ENCODE measurements around the gene CLSTN2. TPM values are rescaled to one million over a fixed set of nuclear protein-coding genes. Genes with fewer than 3 reads are reported as not detected.

Gene CLSTN2
- total RNA-seq, 1 experiment from 2014 or later, result not detected

GRCh38 chr3:140588558-140588957, 653.6 kb downstream of the CLSTN2 start:
- H3K9ac ChIP-seq (ENCODE audit: low read length), result no peak overlapping the region
- ATAC-seq (no peak), DNase-seq (no peak)
- H3K9me3 ChIP-seq (ENCODE audit: low read length), result no peaks in the 10 kb centered on the region
- POLR2A ChIA-PET (ENCODE audit: unreplicated experiment), result no interaction called here
- no peak overlapping the region for H3K4me3 ChIP-seq (ENCODE audit: low read length)
- no peaks in the 10 kb centered on the region for H4K20me1 ChIP-seq (ENCODE audit: low read length)
- H3K36me3 ChIP-seq (ENCODE audit: low read depth, low read length), result no peaks in the 10 kb centered on the region
- CTCF ChIA-PET, result no interaction called here
- intact Hi-C loops (cut with micrococcal nuclease), result no loop called here
- H3K4me2 ChIP-seq (ENCODE audit: low read length), result no peak overlapping the region
- no peaks in the 10 kb centered on the region for H3K9me2 ChIP-seq (replicated peaks; ENCODE audit: low read length)
- H3K27me3 ChIP-seq (ENCODE audit: low read length), result no peaks in the 10 kb centered on the region; the same call in 1 of the 2 replicates
- no peak overlapping the region for H3K27ac ChIP-seq (ENCODE audit: low read length)
- H3K79me2 ChIP-seq (ENCODE audit: low read length), result no peaks in the 10 kb centered on the region
- TF ChIP-seq CTCF (conservative IDR thresholded peaks at IDR 0.05; ENCODE audit: low read depth, low read length) (no peak), EZH2phosphoT487 (IDR thresholded peaks at IDR 0.05; ENCODE audit: borderline replicate concordance, low read length) (no peak), EZH2 (IDR thresholded peaks at IDR 0.05; ENCODE audit: low read length, unreplicated experiment) (no peak)
- no TSS peak for BruUV-seq (replicated peaks)
- no peak overlapping the region for H2AFZ ChIP-seq (ENCODE audit: low read length)
- no peaks in the 10 kb centered on the region for H3K4me1 ChIP-seq (ENCODE audit: insufficient read depth, low read length)
- H3F3A ChIP-seq (ENCODE audit: low read length, unreplicated experiment), result no peaks in the 10 kb centered on the region

GRCh38 chr3:140593766-140594165, 658.8 kb downstream of the CLSTN2 start:
- no peaks in the 10 kb centered on the region for H3K27me3 ChIP-seq (ENCODE audit: low read length)
- no peaks in the 10 kb centered on the region for H3K4me1 ChIP-seq (ENCODE audit: insufficient read depth, low read length)
- no TSS peak for BruUV-seq (replicated peaks)
- no peaks in the 10 kb centered on the region for H3F3A ChIP-seq (ENCODE audit: low read length, unreplicated experiment)
- H3K9me3 ChIP-seq (ENCODE audit: low read length), result no peaks in the 10 kb centered on the region
- DNase-seq, result no peak
- intact Hi-C loops (cut with micrococcal nuclease), result no loop called here
- H3K9me2 ChIP-seq (replicated peaks; ENCODE audit: low read length), result no peaks in the 10 kb centered on the region
- H4K20me1 ChIP-seq (ENCODE audit: low read length), result no peaks in the 10 kb centered on the region
- H3K36me3 ChIP-seq (ENCODE audit: low read depth, low read length), result no peaks in the 10 kb centered on the region
- ChIA-PET POLR2A (ENCODE audit: unreplicated experiment) (no interaction called here), CTCF (no interaction called here)
- no peak overlapping the region for H3K4me3 ChIP-seq (ENCODE audit: low read length)
- H2AFZ ChIP-seq (ENCODE audit: low read length), result no peak overlapping the region
- TF ChIP-seq EZH2phosphoT487 (IDR thresholded peaks at IDR 0.05; ENCODE audit: borderline replicate concordance, low read length), result no peak
- no peak for TF ChIP-seq EZH2 (IDR thresholded peaks at IDR 0.05; ENCODE audit: low read length, unreplicated experiment)
- H3K4me2 ChIP-seq (ENCODE audit: low read length), result no peak overlapping the region
- no peak overlapping the region for H3K9ac ChIP-seq (ENCODE audit: low read length)
- H3K79me2 ChIP-seq (ENCODE audit: low read length), result no peaks in the 10 kb centered on the region
- no peak for ATAC-seq
- no peak overlapping the region for H3K27ac ChIP-seq (ENCODE audit: low read length)

GRCh38 chr3:140595295-140595694, 660.3 kb downstream of the CLSTN2 start:
- no peak overlapping the region for H2AFZ ChIP-seq (ENCODE audit: low read length)
- ChIA-PET POLR2A (ENCODE audit: unreplicated experiment) (no interaction called here), CTCF (no interaction called here)
- no peaks in the 10 kb centered on the region for H3K27me3 ChIP-seq (ENCODE audit: low read length)
- H4K20me1 ChIP-seq (ENCODE audit: low read length), result no peaks in the 10 kb centered on the region
- no TSS peak for BruUV-seq (replicated peaks)
- no peak overlapping the region for H3K4me2 ChIP-seq (ENCODE audit: low read length)
- no peaks in the 10 kb centered on the region for H3K9me2 ChIP-seq (replicated peaks; ENCODE audit: low read length)
- no peaks in the 10 kb centered on the region for H3K9me3 ChIP-seq (ENCODE audit: low read length)
- H3K9ac ChIP-seq (ENCODE audit: low read length), result no peak overlapping the region
- no peak overlapping the region for H3K4me3 ChIP-seq (ENCODE audit: low read length)
- H3K36me3 ChIP-seq (ENCODE audit: low read depth, low read length), result no peaks in the 10 kb centered on the region
- no peak overlapping the region for H3K27ac ChIP-seq (ENCODE audit: low read length)
- ATAC-seq (no peak), DNase-seq (peak; percentile 2)
- no peak for TF ChIP-seq EZH2 (IDR thresholded peaks at IDR 0.05; ENCODE audit: low read length, unreplicated experiment)
- no peak for TF ChIP-seq EZH2phosphoT487 (IDR thresholded peaks at IDR 0.05; ENCODE audit: borderline replicate concordance, low read length)
- TF ChIP-seq CTCF (conservative IDR thresholded peaks at IDR 0.05; ENCODE audit: low read depth, low read length), result no peak
- no peaks in the 10 kb centered on the region for H3F3A ChIP-seq (ENCODE audit: low read length, unreplicated experiment)
- intact Hi-C loops (cut with micrococcal nuclease), result no loop called here
- H3K4me1 ChIP-seq (ENCODE audit: insufficient read depth, low read length), result peaks cover 8% of the 10 kb centered on the region; the same call in 1 of the 2 replicates
- no peaks in the 10 kb centered on the region for H3K79me2 ChIP-seq (ENCODE audit: low read length)

All from PC-3 (cell line).